HG03045 (cell line): Measurements from ENCODE around the gene CMKLR1.

Source experiments
- ATAC-seq: cut with Tn5 transposase; IDR thresholded peaks from one replicate; pipeline ENCODE4 v1.9.1; 2021; ENCODE audit warnings: mild to moderate bottlenecking, moderate library complexity; ENCODE audit not compliant: unreplicated experiment

Gene CMKLR1

DNA sequence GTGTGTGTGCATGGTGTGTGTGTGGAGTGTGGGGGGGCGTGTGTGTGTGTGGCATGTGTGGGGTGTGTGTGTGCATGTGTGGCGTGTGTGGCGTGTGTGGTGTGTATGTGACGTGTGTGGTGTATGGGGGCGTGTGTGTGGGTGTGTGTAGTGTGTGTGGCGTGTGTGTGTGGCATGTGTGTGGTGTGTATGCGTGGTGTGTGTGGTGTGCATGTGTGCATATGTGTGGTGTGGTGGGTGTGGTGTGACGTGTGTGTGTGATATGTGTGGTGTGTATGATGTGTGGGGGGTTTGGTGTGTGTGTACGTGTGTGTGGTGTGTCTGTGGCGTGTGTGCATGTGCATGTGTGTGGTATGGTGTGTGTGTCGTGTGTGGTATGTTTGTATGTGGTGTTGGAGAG lies 24.1 kb upstream of the CMKLR1 start:
- no peak for ATAC-seq

DNA sequence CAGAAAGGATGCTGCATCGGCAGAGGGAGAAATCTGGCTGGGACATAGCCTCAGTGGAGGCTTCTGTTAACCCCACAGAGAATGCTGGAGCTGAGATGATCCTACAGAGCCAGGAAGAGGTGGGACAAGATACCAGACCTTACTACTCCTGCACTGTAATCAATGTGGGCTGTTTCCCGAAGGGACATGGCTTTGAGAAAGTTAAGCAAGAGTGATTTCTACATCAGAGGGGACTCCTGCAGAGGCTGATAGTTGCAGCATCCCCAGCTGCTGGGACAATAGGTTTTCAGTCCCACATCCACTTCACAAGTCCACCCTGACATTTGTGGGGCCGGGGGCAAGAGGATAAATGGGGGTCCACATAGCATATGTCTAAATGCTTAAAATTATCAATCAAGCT lies 22.5 kb upstream of the CMKLR1 start:
- no peak for ATAC-seq

GRCh38 chr12:108360487-108360886 lies 21.4 kb upstream of the CMKLR1 start:
- ATAC-seq, result no peak

GRCh38 chr12:108360057-108360456 lies 20.9 kb upstream of the CMKLR1 start:
- ATAC-seq, result no peak

DNA sequence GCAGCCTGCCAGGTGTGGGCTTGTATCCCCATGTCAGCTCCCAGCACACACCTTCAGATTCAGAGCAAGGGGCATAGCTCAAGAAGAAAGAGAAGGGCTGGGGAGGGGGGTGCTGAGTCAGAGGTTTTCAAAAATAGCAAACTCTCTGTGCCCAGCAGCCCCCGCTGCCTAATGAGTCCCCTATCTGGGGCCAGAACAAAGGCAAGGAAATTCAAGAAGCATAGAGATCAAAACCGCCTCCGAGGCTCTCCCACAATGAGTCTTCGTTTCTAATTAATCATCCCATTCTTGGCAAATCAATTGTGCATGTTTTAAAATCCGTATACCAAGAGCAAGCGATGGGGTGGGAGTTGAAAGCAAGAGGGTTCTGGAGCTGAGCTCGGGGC lies 19.5 kb upstream of the CMKLR1 start:
- ATAC-seq, result no peak

DNA sequence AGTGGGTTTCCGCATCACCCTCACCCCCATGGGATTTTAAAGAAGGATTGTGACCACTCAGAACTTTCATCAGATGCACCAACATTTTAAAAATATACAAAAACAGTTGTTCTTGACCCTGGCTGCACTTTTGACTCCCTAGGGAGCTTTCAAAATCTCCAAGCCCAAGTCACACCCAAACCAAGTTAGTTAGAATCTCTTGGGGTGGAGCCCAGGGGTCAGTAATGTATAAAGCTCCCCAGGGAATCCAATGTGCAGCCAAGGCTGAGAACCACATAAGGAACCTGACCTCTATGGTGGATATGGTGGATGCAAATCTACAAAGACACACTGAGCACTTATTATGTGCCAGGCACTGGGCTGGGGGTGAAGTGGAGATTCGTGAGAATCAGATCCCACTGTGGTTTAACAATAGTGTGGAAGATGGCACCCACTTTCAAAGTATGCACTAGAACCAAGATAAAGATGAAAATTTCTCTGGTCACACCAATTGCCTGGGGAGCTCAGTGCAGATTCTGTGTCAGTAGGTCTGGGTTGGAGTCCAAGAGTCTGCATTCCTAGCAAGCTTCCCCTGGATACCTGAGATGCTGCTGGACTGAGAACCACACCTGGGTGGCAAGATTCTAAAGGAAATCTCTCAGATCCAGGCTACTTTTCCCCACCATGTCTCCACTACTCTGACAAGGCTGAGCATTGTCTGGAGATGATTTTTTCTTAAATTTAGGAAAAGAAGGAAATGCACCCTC lies 18.9 kb upstream of the CMKLR1 start:
- no peak for ATAC-seq

GRCh38 chr12:108356835-108357806 lies 18.0 kb upstream of the CMKLR1 start:
- ATAC-seq, result no peak

DNA sequence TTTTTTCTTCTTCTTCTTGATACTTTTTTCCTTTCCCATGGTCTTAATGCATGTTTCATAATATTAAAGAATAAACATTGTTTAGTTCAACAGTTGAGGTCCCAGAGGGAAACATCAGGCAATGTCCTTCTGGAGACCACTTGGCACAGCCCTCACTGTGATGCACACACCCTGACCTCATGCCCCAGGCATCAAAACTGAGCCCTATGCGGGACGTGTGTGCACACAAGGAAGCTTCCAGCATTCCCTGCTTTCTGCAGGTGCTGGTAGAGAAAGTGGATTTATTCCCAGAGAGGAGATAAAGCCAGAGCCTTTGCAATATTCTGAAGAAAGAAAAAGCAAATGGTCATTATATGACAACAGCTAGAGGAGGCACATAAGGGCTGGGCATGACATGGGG lies 16.0 kb upstream of the CMKLR1 start:
- no peak for ATAC-seq

DNA sequence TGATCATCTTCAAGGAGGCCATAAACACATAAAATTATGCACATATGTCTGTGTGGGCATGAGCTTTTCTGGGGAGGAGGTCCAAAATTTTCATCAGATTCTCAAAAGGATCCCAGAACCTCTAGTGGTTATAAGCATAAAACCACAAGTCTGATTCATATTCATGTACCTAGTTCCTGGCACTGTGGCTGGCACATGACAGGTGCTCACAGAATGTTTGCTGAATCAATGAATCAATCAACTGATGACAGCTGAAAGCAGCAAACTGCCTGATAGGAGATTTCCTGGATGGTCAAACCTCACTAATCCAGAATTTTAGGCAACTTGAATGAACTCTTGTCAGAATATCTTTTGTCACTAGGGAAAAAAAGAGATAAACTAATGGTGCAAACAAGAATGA lies 13.5 kb upstream of the CMKLR1 start:
- ATAC-seq, result no peak

GRCh38 chr12:108350511-108350910 lies 11.4 kb upstream of the CMKLR1 start:
- ATAC-seq, result no peak

DNA sequence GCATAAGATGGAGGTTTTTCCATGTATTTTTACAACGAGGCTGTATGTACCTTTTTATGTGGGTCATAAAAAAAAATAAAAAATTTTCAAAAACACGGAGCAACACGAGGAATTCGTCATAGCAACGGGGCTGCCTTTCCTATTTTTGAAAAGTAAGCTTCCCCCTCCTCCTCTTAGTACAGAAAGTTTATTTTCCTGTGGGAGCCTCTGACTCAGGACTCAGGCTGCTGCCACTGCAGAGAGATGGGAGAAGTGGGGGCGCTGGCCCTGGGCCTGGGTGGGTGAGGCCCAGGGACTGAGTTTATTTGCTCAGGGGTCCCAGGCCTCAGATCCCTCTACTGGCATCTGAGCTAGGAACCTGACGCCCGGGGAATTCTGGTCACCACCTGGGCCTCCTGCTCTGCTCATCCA lies 10.2 kb upstream of the CMKLR1 start:
- no peak for ATAC-seq

GRCh38 chr12:108348842-108349241 lies 9.7 kb upstream of the CMKLR1 start:
- ATAC-seq, result no peak

DNA sequence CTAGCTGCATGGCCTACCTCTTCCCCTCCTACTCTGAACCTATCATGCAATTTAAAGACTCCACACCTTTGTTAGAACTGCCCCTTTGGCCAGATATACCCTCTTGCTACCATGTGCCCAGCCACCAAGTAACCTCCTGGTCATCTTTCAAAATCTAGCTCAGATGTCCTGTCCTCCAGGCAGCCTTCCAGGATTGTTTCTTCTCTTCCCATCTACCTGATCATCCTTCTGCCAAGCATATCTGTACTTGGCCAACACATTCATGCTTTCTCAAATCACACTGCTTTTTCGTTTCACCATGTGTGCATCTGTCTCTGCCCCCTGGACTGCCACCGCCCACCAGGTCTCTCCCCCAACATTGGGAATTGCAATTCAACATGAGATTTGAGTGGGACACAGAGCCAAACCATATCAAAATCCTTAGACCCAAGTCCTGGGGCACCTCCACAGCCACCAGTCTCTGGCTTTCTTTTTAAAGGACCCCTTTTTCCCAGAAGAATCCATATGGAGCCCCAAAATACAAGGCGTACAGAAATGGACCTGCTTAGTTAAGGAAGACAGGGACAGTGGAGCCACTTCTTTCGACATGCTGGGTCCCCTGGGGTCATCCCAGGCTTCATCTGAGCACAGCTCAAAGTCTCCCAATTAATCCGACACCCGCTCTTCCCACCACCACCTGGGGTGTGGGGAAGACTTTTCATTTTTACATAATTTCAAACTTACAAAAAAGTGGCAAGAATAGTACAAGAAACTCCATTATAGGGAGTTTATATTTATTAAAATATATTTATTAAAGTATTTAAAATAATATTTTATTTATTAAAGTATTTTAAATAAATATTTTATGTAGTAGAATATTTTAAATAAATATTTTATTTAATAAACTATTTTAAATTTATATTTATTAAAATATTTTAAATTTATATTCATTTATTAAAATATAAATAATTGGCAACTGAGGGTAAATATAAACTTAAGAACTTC lies 7.9 kb upstream of the CMKLR1 start:
- no peak for ATAC-seq

- no peak for ATAC-seq
Measured at GRCh38 chr12:108345716-108346633, 6.9 kb upstream of the CMKLR1 start.

GRCh38 chr12:108342985-108343384 lies 3.9 kb upstream of the CMKLR1 start:
- no peak for ATAC-seq

DNA sequence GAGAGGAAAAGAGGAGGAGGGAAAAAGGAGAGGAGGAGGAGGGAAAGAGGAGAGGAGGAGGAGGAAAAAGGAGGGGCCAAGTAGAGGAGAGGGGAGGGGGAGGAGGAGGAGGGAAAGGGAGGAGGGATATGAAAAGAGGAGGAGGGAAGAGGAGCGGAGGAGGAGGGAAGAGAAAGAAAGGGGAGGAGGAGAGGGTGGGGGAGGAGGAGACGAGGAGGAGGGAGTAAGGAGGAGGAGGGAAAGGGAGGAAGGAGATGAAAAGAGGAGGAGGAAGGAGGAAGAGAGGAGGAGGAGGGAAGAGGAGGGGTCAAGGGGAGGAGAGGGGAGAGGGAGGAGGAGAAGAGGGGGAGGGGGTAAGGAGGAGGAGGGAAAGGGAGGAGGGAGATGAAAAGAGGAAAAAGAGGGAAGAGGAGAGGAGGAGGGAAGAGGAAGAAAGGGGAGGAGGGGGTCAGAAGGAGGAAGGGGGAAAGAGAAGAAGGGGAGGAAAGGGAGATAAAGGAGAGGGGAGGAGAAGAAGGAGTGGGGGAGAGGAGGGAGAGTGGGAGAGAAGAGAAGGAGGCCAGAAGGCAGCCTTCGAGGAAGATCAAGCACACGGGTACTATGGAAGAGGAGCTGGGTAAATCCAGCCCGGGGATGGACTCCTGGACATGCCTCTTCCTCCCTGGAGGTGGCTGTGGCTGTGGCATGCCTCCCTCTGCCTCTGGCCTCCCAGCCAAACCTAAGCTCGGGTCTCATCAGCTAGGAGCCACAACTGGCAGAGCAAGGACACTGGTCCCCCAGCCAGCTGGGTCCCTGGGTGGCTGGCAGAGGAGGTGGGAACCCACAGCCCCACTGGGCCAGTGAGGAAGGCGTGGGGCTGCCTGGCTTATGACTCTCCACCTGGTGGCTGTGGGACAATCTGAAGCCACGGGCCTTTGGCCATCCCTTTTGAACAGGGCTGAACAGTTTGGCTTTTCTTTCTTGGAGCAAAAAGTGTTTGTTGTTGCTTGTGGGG lies 3.0 kb upstream of the CMKLR1 start:
- ATAC-seq, result no peak

GRCh38 chr12:108341356-108341755 lies 2.2 kb upstream of the CMKLR1 start:
- ATAC-seq, result no peak

DNA sequence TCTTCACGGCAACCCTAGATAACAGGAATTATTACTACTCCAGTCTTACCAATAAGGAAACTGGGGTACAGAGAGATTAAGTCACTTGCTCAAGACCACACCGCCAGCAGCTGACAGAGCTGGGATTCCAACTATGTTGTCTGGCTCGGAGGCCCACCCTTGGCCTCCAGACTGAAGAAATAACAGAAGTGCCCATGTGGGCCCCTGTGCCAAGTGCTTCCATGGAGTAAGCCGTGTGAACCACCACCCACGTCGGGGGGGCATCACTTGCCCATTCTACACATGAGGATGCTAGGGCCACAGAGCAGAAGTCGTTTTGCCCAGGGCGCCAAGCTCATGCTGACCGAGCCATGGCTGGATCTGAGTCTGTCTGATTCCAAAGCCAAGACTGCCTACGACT lies 926 bp upstream of the CMKLR1 start:
- no peak for ATAC-seq
